Esophagus squamous epithelium (tissue), 5 donors: ENCODE results near the gene NMBR. TPM values are rescaled to one million over a fixed set of nuclear protein-coding genes. Genes with fewer than 3 reads are reported as not detected.

Source experiments
- DNase-seq: peaks from one replicate; lab custom pipeline; 2025; lab: John Stamatoyannopoulos, UW
- H3K27ac ChIP-seq, 4 donors: fragments of 200-600 bp; sonication (generic); one replicate each; pipeline ENCODE4 v1.5.1; 2016 to 2019; ENCODE audit warnings: mild to moderate bottlenecking in 1 of 4
- H3K27me3 ChIP-seq, 4 donors: fragments of 200-600 bp; sonication (generic); 1 replicate in 3 of 4; 2 replicates in 1 of 4; pipeline versions ENCODE4 v1.5.1 to v1.6.0; 2017 to 2021; ENCODE audit warnings: antibody characterized with exemption in 1 of 4
- H3K36me3 ChIP-seq, 3 donors: fragments of 200-600 bp; sonication (generic); one replicate each; pipeline ENCODE4 v1.5.1; 2016 to 2019
- H3K4me1 ChIP-seq, 3 donors: fragments of 200-600 bp; sonication (generic); one replicate each; pipeline ENCODE4 v1.5.1; 2017 to 2019
- H3K4me3 ChIP-seq, 4 donors: fragments of 200-600 bp; sonication (generic); 1 replicate in 3 of 4; 2 replicates in 1 of 4; pipeline ENCODE4 v1.5.1; 2016 to 2019; ENCODE audit warnings: mild to moderate bottlenecking in 2 of 4, moderate library complexity in 1 of 4
- H3K9me3 ChIP-seq, 3 donors: fragments of 200-600 bp; sonication (generic); one replicate each; pipeline ENCODE4 v1.5.1; 2016 to 2019
- POLR2A ChIP-seq, 4 donors: fragments of 450-650 bp; IDR thresholded peaks; one replicate each; pipeline ENCODE4 v1.6.1; 2017; ENCODE audit warnings: antibody characterized with exemption in 4 of 4, mild to moderate bottlenecking in 4 of 4, moderate library complexity in 3 of 4
- WGBS, 2 donors: methylation state at CpG; one replicate each; pipeline ENCODE4 v1.1.5; 2018; 5-methylcytosine and 5-hydroxymethylcytosine counted together
- intact Hi-C: fragments of 100-400 bp; cut with DNase I; formaldehyde crosslinking; loops from one replicate; pipeline ENCODE4 v1.15.0; 2022
- total RNA-seq, 4 donors: library from RNA; depleted of rRNA; stranded (reverse); fragments of >200 nt; gene quantifications; one replicate each; pipeline ENCODE4 v1.1.0, GENCODE V29; 2016
- TF ChIP-seq, protein P1 (sequence below), 6 experiments: fragments of 450-650 bp in 4 of 6; fragments of 200-600 bp in 2 of 6; sonication (generic) in 2 of 6; IDR thresholded peaks; one replicate each; pipeline ENCODE4 v1.5.1; 2016 to 2019; ENCODE audit warnings: antibody characterized with exemption in 6 of 6, mild to moderate bottlenecking in 4 of 6, moderate library complexity in 4 of 6
- donor health status: DM: yes; HTN: yes; CAD: no.

Gene NMBR
- total RNA-seq, 4 donors from 2014 or later: not detected

- Histone ChIP-seq H3K9me3 (no peaks in the 10 kb centered on the region), H3K27ac (no peak overlapping the region), H3K27me3 (no peaks in the 10 kb centered on the region), H3K4me1 (no peaks in the 10 kb centered on the region), H3K4me3 (no peak overlapping the region), H3K36me3 (no peaks in the 10 kb centered on the region)
- TF ChIP-seq POLR2A (IDR thresholded peaks at IDR 0.05): no peak
- TF ChIP-seq, protein P1, sequence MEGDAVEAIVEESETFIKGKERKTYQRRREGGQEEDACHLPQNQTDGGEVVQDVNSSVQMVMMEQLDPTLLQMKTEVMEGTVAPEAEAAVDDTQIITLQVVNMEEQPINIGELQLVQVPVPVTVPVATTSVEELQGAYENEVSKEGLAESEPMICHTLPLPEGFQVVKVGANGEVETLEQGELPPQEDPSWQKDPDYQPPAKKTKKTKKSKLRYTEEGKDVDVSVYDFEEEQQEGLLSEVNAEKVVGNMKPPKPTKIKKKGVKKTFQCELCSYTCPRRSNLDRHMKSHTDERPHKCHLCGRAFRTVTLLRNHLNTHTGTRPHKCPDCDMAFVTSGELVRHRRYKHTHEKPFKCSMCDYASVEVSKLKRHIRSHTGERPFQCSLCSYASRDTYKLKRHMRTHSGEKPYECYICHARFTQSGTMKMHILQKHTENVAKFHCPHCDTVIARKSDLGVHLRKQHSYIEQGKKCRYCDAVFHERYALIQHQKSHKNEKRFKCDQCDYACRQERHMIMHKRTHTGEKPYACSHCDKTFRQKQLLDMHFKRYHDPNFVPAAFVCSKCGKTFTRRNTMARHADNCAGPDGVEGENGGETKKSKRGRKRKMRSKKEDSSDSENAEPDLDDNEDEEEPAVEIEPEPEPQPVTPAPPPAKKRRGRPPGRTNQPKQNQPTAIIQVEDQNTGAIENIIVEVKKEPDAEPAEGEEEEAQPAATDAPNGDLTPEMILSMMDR (IDR thresholded peaks at IDR 0.05): no peak
- WGBS, 2 donors: 32 to 36% methylated on average over 2 of the region's 2 CpGs
- intact Hi-C loops: no loop called here
- no peak for DNase-seq
Measured at GRCh38 chr6:142138876-142139275, 8.0 kb downstream of the NMBR start.

GRCh38 chr6:142132625-142133024 is 14.3 kb downstream of the NMBR start, which contains the start of gene GJE1:
TSS of gene GJE1 (plus strand) at chr6:142132925. CDS start at chr6:142133159, 234 bp downstream.
- TF ChIP-seq, protein P1 (IDR thresholded peaks at IDR 0.05): no peak
- TF ChIP-seq POLR2A (IDR thresholded peaks at IDR 0.05): no peak
- intact Hi-C loops: no loop called here
- Histone ChIP-seq H3K9me3 (peaks cover 0 to 13% (median 0%) of the 10 kb centered on the region in 3 donors), H3K4me1 (no peaks in the 10 kb centered on the region), H3K36me3 (no peaks in the 10 kb centered on the region), H3K27ac (no peak within 1 kb of the TSS), H3K27me3 (no peaks in the 10 kb centered on the region), H3K4me3 (no peak within 1 kb of the TSS)
- no peak for DNase-seq
- 45 to 58% methylated on average over 1 of the region's 1 CpG for WGBS, 2 donors

- H3K27ac ChIP-seq: no peak overlapping the region
- H3K4me1 ChIP-seq: no peaks in the 10 kb centered on the region
- 81 to 90% methylated on average over 1 of the region's 1 CpG for WGBS, 2 donors
- no peak overlapping the region for H3K4me3 ChIP-seq
- TF ChIP-seq, protein P1 (IDR thresholded peaks at IDR 0.05): no peak
- no peak for TF ChIP-seq POLR2A (IDR thresholded peaks at IDR 0.05)
- peaks cover 0 to 13% (median 0%) of the 10 kb centered on the region in 3 donors for H3K9me3 ChIP-seq
- H3K36me3 ChIP-seq: no peaks in the 10 kb centered on the region
- no peak for DNase-seq
- intact Hi-C loops: no loop called here
- H3K27me3 ChIP-seq: no peaks in the 10 kb centered on the region
Measured at GRCh38 chr6:142130814-142131213, 16.1 kb downstream of the NMBR start.

DNA sequence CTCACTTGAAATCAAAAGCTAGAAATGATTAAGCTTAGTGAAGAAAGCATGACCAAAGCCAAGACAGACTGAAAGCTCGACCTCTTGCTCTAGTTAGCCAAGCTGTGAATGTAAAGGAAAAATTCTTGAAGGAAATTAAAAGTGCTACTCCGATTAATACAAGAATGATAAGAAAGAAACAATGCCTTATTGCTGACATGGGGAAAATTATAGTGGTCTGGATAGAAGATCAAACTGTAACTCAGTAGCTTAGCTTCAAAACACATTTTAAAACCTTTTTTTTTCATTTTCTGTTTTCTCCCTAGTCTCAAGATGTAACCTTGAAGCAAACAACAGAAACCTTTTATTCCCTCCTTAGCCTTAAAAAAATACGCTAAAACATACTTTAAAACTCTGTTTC is 25.6 kb downstream of the NMBR start:
- H3K9me3 ChIP-seq: no peaks in the 10 kb centered on the region
- 71 to 72% methylated on average over 3 of the region's 3 CpGs for WGBS, 2 donors
- TF ChIP-seq POLR2A (IDR thresholded peaks at IDR 0.05): no peak
- TF ChIP-seq, protein P1 (IDR thresholded peaks at IDR 0.05): no peak
- no peaks in the 10 kb centered on the region for H3K27me3 ChIP-seq
- H3K36me3 ChIP-seq: no peaks in the 10 kb centered on the region
- no peaks in the 10 kb centered on the region for H3K4me1 ChIP-seq
- DNase-seq: no peak
- intact Hi-C loops: no loop called here
- no peak overlapping the region for H3K27ac ChIP-seq
- no peak overlapping the region for H3K4me3 ChIP-seq

DNA sequence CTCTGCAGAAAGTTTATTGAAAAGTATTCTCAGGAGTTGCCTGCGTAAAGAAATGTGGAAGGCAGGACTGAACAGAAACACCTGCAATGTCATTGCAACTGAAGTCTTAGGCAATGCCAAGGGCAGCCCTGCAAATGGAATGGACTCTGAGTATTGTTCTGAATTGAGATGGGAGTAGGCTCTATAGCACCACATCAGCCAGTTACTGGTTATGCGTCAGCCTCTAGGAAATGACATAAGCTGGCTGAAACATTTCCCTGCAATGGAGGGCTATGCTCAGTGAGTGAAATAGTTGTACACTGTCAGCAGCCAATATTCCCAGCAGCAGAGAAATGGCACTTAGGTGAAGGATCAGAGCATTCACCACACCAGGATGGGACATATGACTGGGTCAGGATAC is 28.0 kb downstream of the NMBR start:
- H3K9me3 ChIP-seq: no peaks in the 10 kb centered on the region
- WGBS, 2 donors: 85 to 91% methylated on average over 2 of the region's 2 CpGs
- no peak overlapping the region for H3K27ac ChIP-seq
- H3K4me3 ChIP-seq: no peak overlapping the region
- no peaks in the 10 kb centered on the region for H3K27me3 ChIP-seq
- no peak for DNase-seq
- intact Hi-C loops: no loop called here
- H3K36me3 ChIP-seq: no peaks in the 10 kb centered on the region
- TF ChIP-seq POLR2A (IDR thresholded peaks at IDR 0.05): no peak
- TF ChIP-seq, protein P1 (IDR thresholded peaks at IDR 0.05): no peak
- no peaks in the 10 kb centered on the region for H3K4me1 ChIP-seq
